ENCODE data around the gene MIPOL1. TPM values are rescaled to one million over a fixed set of nuclear protein-coding genes. Genes with fewer than 3 reads are reported as not detected.

MIPOL1 gene
- total RNA-seq, 3 donors from 2014 or later (not counting 1 experiment from before 2014, with no cell fraction given): not detected

GRCh38 chr14:37589715-37590427 is 392.1 kb downstream of the MIPOL1 start:
- intact Hi-C loops (cut with micrococcal nuclease): no loop called here
- TF ChIP-seq, protein P1, sequence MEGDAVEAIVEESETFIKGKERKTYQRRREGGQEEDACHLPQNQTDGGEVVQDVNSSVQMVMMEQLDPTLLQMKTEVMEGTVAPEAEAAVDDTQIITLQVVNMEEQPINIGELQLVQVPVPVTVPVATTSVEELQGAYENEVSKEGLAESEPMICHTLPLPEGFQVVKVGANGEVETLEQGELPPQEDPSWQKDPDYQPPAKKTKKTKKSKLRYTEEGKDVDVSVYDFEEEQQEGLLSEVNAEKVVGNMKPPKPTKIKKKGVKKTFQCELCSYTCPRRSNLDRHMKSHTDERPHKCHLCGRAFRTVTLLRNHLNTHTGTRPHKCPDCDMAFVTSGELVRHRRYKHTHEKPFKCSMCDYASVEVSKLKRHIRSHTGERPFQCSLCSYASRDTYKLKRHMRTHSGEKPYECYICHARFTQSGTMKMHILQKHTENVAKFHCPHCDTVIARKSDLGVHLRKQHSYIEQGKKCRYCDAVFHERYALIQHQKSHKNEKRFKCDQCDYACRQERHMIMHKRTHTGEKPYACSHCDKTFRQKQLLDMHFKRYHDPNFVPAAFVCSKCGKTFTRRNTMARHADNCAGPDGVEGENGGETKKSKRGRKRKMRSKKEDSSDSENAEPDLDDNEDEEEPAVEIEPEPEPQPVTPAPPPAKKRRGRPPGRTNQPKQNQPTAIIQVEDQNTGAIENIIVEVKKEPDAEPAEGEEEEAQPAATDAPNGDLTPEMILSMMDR (IDR thresholded peaks at IDR 0.05): no peak
- Histone ChIP-seq H3K27me3 (ENCODE audit: control insufficient read depth, insufficient read depth, low read length) (peaks cover 49% of the 10 kb centered on the region), H3K4me1 (ENCODE audit: control insufficient read depth, insufficient read depth, low read length) (no peaks in the 10 kb centered on the region), H3K36me3 (ENCODE audit: control insufficient read depth, insufficient read depth, low read length) (no peaks in the 10 kb centered on the region), H3K4me3 (ENCODE audit: low read length) (no peak overlapping the region), H3K27ac (ENCODE audit: low read length) (no peak overlapping the region), H3K9me3 (ENCODE audit: control insufficient read depth, insufficient read depth, low read length) (peaks cover 9% of the 10 kb centered on the region)
- DNase-seq (no peak), ATAC-seq (no peak)
- Mint-ChIP-seq H3K27ac (no peak overlapping the region), H3K4me1 (peaks cover 0 to 5% of the 10 kb centered on the region in 2 donors), H3K36me3 (peaks cover 42% of the 10 kb centered on the region), H3K9me3 (peaks cover 3% of the 10 kb centered on the region in 2 donors), H3K4me3 (no peak overlapping the region), H3K27me3 (ENCODE audit: low read depth in 2 of 2) (peaks cover 57 to 74% of the 10 kb centered on the region in 2 donors)
- 5% methylated on average over 3 of the region's 6 CpGs for WGBS (ENCODE audit: insufficient coverage)

DNA sequence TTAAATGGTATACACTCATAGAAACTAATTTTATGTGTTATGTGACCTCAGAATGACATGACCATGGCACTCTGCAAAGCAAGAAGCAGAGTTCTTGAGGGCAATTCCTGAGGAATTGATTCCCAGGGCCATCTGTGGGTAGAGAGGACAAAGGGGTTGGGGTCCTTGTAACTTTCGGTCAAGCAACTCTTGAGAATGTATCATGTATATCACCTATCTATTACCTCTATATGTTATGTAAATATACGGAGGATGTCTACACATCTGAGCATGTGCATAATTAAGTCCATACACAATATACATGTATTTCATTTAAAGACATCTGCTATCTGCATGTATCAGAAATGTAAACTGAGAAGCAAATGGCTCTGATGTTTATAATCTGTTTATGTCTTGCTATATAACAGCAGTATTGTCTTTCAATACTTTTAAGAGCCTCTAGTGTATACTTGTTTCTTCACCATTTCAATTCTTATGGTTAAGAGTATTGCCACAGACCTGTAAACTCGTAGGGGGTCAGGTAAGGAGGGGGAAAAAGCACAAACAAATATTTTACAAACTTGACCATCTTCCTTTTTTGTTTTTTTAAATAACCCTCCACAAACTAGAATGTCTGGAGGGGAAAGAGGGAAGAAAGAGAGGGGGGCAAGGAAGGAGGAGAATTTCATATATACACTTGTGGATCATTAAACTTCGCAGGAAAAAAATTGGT is 392.8 kb downstream of the MIPOL1 start:
- TF ChIP-seq, protein P1 (IDR thresholded peaks at IDR 0.05): no peak
- H3K27ac Mint-ChIP-seq: no peak overlapping the region
- peaks cover 0 to 5% of the 10 kb centered on the region in 2 donors for H3K4me1 Mint-ChIP-seq
- H3K36me3 Mint-ChIP-seq: peaks cover 38% of the 10 kb centered on the region
- H3K27me3 Mint-ChIP-seq (ENCODE audit: low read depth in 2 of 2): peaks cover 56 to 70% of the 10 kb centered on the region in 2 donors
- peaks cover 2 to 3% of the 10 kb centered on the region in 2 donors for H3K9me3 Mint-ChIP-seq
- ATAC-seq: no peak
- peaks cover 3% of the 10 kb centered on the region for H3K4me1 ChIP-seq (ENCODE audit: control insufficient read depth, insufficient read depth, low read length)
- peaks cover 49% of the 10 kb centered on the region for H3K27me3 ChIP-seq (ENCODE audit: control insufficient read depth, insufficient read depth, low read length)
- H3K4me3 ChIP-seq (ENCODE audit: low read length): no peak overlapping the region
- H3K36me3 ChIP-seq (ENCODE audit: control insufficient read depth, insufficient read depth, low read length): no peaks in the 10 kb centered on the region
- DNase-seq: no peak
- H3K27ac ChIP-seq (ENCODE audit: low read length): no peak overlapping the region
- H3K9me3 ChIP-seq (ENCODE audit: control insufficient read depth, insufficient read depth, low read length): peaks cover 9% of the 10 kb centered on the region
- H3K4me3 Mint-ChIP-seq: no peak overlapping the region
- intact Hi-C loops (cut with micrococcal nuclease): no loop called here
- WGBS (ENCODE audit: insufficient coverage): 0% methylated on average over 1 of the region's 4 CpGs

DNA sequence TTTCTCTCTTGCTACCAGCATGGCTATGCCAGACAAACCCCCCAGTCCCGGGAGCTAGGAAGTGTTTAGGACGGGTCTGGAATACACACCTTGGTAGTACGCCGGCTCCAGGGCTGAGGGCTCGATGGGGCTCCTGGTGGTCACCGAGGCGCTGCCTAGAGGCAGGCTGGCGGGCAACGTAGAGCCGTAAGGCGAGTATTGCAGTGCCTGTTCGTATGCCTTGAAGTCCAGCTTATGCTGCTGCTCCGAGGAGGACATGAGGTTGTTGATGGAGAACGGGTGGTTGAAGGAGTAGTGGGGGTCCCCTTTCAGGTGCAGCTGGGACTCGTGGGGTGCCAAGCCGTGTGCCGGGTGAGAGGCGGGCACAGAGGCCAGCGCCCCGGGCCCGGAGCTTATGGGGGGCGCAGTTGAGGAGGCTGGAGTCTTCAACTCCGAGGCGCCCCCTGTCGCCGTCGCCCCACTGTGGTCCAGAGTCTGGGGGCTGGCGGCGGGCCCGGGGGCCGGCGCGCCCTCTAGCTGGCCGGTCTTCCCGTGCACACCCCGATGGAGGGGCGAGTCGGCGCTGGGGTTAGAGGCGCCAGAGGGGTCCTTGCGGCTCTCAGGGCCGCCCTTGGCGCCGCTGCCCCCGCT is 393.7 kb downstream of the MIPOL1 start:
- peaks cover 0 to 5% of the 10 kb centered on the region in 2 donors for H3K4me1 Mint-ChIP-seq
- no peak overlapping the region for H3K4me3 Mint-ChIP-seq
- Histone ChIP-seq H3K27me3 (ENCODE audit: control insufficient read depth, insufficient read depth, low read length) (peaks cover 50% of the 10 kb centered on the region), H3K4me1 (ENCODE audit: control insufficient read depth, insufficient read depth, low read length) (peaks cover 10% of the 10 kb centered on the region), H3K9me3 (ENCODE audit: control insufficient read depth, insufficient read depth, low read length) (peaks cover 9% of the 10 kb centered on the region), H3K36me3 (ENCODE audit: control insufficient read depth, insufficient read depth, low read length) (no peaks in the 10 kb centered on the region), H3K27ac (ENCODE audit: low read length) (no peak overlapping the region), H3K4me3 (ENCODE audit: low read length) (no peak overlapping the region)
- ATAC-seq (no peak), DNase-seq (no peak)
- TF ChIP-seq, protein P1 (IDR thresholded peaks at IDR 0.05): no peak
- H3K27me3 Mint-ChIP-seq (ENCODE audit: low read depth in 2 of 2): peaks cover 54 to 70% of the 10 kb centered on the region in 2 donors
- H3K27ac Mint-ChIP-seq: no peak overlapping the region
- H3K36me3 Mint-ChIP-seq: peaks cover 30% of the 10 kb centered on the region
- 10% methylated on average over 45 of the region's 45 CpGs for whole genome bisulfite sequencing (ENCODE audit: insufficient coverage)
- H3K9me3 Mint-ChIP-seq: peaks cover 0 to 3% of the 10 kb centered on the region in 2 donors
- intact Hi-C loops (cut with micrococcal nuclease): no loop called here
